ENCODE data around the gene GLYATL1B.

- TF ChIP-seq, protein P1, sequence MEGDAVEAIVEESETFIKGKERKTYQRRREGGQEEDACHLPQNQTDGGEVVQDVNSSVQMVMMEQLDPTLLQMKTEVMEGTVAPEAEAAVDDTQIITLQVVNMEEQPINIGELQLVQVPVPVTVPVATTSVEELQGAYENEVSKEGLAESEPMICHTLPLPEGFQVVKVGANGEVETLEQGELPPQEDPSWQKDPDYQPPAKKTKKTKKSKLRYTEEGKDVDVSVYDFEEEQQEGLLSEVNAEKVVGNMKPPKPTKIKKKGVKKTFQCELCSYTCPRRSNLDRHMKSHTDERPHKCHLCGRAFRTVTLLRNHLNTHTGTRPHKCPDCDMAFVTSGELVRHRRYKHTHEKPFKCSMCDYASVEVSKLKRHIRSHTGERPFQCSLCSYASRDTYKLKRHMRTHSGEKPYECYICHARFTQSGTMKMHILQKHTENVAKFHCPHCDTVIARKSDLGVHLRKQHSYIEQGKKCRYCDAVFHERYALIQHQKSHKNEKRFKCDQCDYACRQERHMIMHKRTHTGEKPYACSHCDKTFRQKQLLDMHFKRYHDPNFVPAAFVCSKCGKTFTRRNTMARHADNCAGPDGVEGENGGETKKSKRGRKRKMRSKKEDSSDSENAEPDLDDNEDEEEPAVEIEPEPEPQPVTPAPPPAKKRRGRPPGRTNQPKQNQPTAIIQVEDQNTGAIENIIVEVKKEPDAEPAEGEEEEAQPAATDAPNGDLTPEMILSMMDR (IDR thresholded peaks at IDR 0.05) = no peak
- no peak for TF ChIP-seq TCF7L2 (IDR thresholded peaks at IDR 0.05; ENCODE audit: low read depth, low read length)
- TF ChIP-seq POLR2AphosphoS5 (IDR thresholded peaks at IDR 0.05; ENCODE audit: low read depth, low read length) = no peak
- no peak for TF ChIP-seq REST (IDR thresholded peaks at IDR 0.05; ENCODE audit: insufficient read depth in 1 of 2, low read depth in 2 of 2, low read length in 1 of 2)
Measured at GRCh38 chr11:59117774-59118173, 31.7 kb downstream of the GLYATL1B start.

Measured in Panc1 (cell line).